ENCODE measurements around the gene CFD. TPM values are rescaled to one million over a fixed set of nuclear protein-coding genes. Genes with fewer than 3 reads are reported as not detected.

The CFD gene
- total RNA-seq, 1 experiment from 2014 or later: 8.0 TPM

GRCh38 chr19:824885-825284 is 34.6 kb upstream of the CFD start:
- Histone ChIP-seq H3K9me3 (ENCODE audit: insufficient read depth, low read depth) (no peaks in the 10 kb centered on the region), H3K79me2 (ENCODE audit: low read depth) (no peaks in the 10 kb centered on the region), H3K4me1 (replicated peaks; ENCODE audit: insufficient read depth) (peaks cover 6% of the 10 kb centered on the region), H3K27me3 (ENCODE audit: insufficient read depth, low read depth) (0 out of 2 replicates have a peak, but pooled peaks cover 4% of the 10 kb centered on the region), H3K36me3 (ENCODE audit: low read depth) (no peaks in the 10 kb centered on the region), H3K9me2 (ENCODE audit: insufficient read depth) (no peaks in the 10 kb centered on the region), H3F3A (ENCODE audit: insufficient read depth, low read depth) (peaks cover 11% of the 10 kb centered on the region; the same call in 1 of the 2 replicates), H3K4me2 (no peak overlapping the region), H4K20me1 (ENCODE audit: insufficient read depth) (no peaks in the 10 kb centered on the region), H2AFZ (no peak overlapping the region), H3K4me3 (no peak overlapping the region), H3K27ac (no peak overlapping the region)
- CTCF ChIA-PET: interaction anchor here (0.5 to 0.7 kb wide), 2 partner anchors 10 to 89 kb away, joined by 10 to 14 read pairs; no protein-coding TSS in a partner anchor
- intact Hi-C loops (cut with micrococcal nuclease; ENCODE audit: unreplicated experiment): no loop called here
- no peak for TF ChIP-seq CTCF (conservative IDR thresholded peaks at IDR 0.05)
- TF ChIP-seq EZH2 (IDR thresholded peaks at IDR 0.05; ENCODE audit: low read depth): no peak
- POLR2A ChIA-PET (ENCODE audit: unreplicated experiment): no interaction called here
- DNase-seq: no peak
- no TSS peak for BruUV-seq (replicated peaks)

GRCh38 chr19:825897-826644 is 33.4 kb upstream of the CFD start:
- Histone ChIP-seq H3K9me2 (ENCODE audit: insufficient read depth) (no peaks in the 10 kb centered on the region), H3K9me3 (ENCODE audit: insufficient read depth, low read depth) (no peaks in the 10 kb centered on the region), H3K27me3 (ENCODE audit: insufficient read depth, low read depth) (0 out of 2 replicates have a peak, but pooled peaks cover 4% of the 10 kb centered on the region), H3K4me2 (no peak overlapping the region), H3K4me3 (no peak overlapping the region), H3K27ac (no peak overlapping the region), H4K20me1 (ENCODE audit: insufficient read depth) (no peaks in the 10 kb centered on the region), H3K4me1 (replicated peaks; ENCODE audit: insufficient read depth) (peaks cover 6% of the 10 kb centered on the region), H3K36me3 (ENCODE audit: low read depth) (no peaks in the 10 kb centered on the region), H3F3A (ENCODE audit: insufficient read depth, low read depth) (peaks cover 6% of the 10 kb centered on the region; the same call in 1 of the 2 replicates), H3K79me2 (ENCODE audit: low read depth) (no peaks in the 10 kb centered on the region), H2AFZ (no peak overlapping the region)
- BruUV-seq (replicated peaks): no TSS peak
- intact Hi-C loops (cut with micrococcal nuclease; ENCODE audit: unreplicated experiment): no loop called here
- no peak for DNase-seq
- ChIA-PET POLR2A (ENCODE audit: unreplicated experiment) (no interaction called here), CTCF (no interaction called here)
- no peak for TF ChIP-seq CTCF (conservative IDR thresholded peaks at IDR 0.05)
- no peak for TF ChIP-seq EZH2 (IDR thresholded peaks at IDR 0.05; ENCODE audit: low read depth)

GRCh38 chr19:827314-827709 is 32.2 kb upstream of the CFD start:
- intact Hi-C loops (cut with micrococcal nuclease; ENCODE audit: unreplicated experiment): no loop called here
- Histone ChIP-seq H3K4me2 (no peak overlapping the region), H3K9me2 (ENCODE audit: insufficient read depth) (no peaks in the 10 kb centered on the region), H3K79me2 (ENCODE audit: low read depth) (no peaks in the 10 kb centered on the region), H3K4me3 (no peak overlapping the region), H3K4me1 (replicated peaks; ENCODE audit: insufficient read depth) (peaks cover 6% of the 10 kb centered on the region), H4K20me1 (ENCODE audit: insufficient read depth) (no peaks in the 10 kb centered on the region), H3K36me3 (ENCODE audit: low read depth) (no peaks in the 10 kb centered on the region), H3K27me3 (ENCODE audit: insufficient read depth, low read depth) (peaks cover 15% of the 10 kb centered on the region; the same call in 1 of the 2 replicates), H3K27ac (no peak overlapping the region), H3K9me3 (ENCODE audit: insufficient read depth, low read depth) (no peaks in the 10 kb centered on the region), H3F3A (ENCODE audit: insufficient read depth, low read depth) (peaks cover 6% of the 10 kb centered on the region; the same call in 1 of the 2 replicates), H2AFZ (no peak overlapping the region)
- no peak for DNase-seq
- CTCF ChIA-PET: no interaction called here
- TF ChIP-seq CTCF (conservative IDR thresholded peaks at IDR 0.05): no peak
- TF ChIP-seq EZH2 (IDR thresholded peaks at IDR 0.05; ENCODE audit: low read depth): no peak
- POLR2A ChIA-PET (ENCODE audit: unreplicated experiment): interaction anchor here (0.6 kb wide), 1 partner anchor 509 kb away, joined by 3 read pairs; no protein-coding TSS in a partner anchor
- BruUV-seq (replicated peaks): no TSS peak
